HG02870 (cell line): Measurements from ENCODE around the gene MROH7.

Source experiments
- ATAC-seq: cut with Tn5 transposase; IDR thresholded peaks from one replicate; pipeline ENCODE4 v1.9.1; 2021; ENCODE audit warnings: mild to moderate bottlenecking, moderate library complexity; ENCODE audit not compliant: unreplicated experiment

The MROH7 gene

GRCh38 chr1:54640863-54641836, at the start of gene MROH7:
TSS of gene MROH7 (plus strand) at chr1:54641786. CDS start at chr1:54652927, 11,141 bp downstream.
- ATAC-seq = no peak

- ATAC-seq = no peak
Observed at GRCh38 chr1:54593571-54594160, 47.9 kb upstream of the MROH7 start.

- no peak for ATAC-seq
Observed at GRCh38 chr1:54594463-54594862, 47.1 kb upstream of the MROH7 start.

GRCh38 chr1:54595956-54596498, 45.6 kb upstream of the MROH7 start:
- ATAC-seq = no peak

- no peak for ATAC-seq
Observed at GRCh38 chr1:54596756-54597155, 44.8 kb upstream of the MROH7 start.

- no peak for ATAC-seq
Observed at GRCh38 chr1:54597455-54598030, 44.0 kb upstream of the MROH7 start.

- ATAC-seq = no peak
Observed at GRCh38 chr1:54599211-54599823, 42.3 kb upstream of the MROH7 start.

- ATAC-seq = no peak
Observed at GRCh38 chr1:54600947-54601721, 40.5 kb upstream of the MROH7 start.

- ATAC-seq = no peak
Observed at GRCh38 chr1:54601730-54602129, 39.9 kb upstream of the MROH7 start.

- no peak for ATAC-seq
Observed at GRCh38 chr1:54602554-54602953, 39.0 kb upstream of the MROH7 start.

GRCh38 chr1:54603241-54603640, 38.3 kb upstream of the MROH7 start:
- no peak for ATAC-seq

- no peak for ATAC-seq
Observed at GRCh38 chr1:54604051-54604450, 37.5 kb upstream of the MROH7 start.

- ATAC-seq = no peak
Observed at GRCh38 chr1:54604572-54605370, 36.8 kb upstream of the MROH7 start.

GRCh38 chr1:54606096-54606989, 35.2 kb upstream of the MROH7 start:
- no peak for ATAC-seq

GRCh38 chr1:54606990-54607325, 34.6 kb upstream of the MROH7 start:
- no peak for ATAC-seq

GRCh38 chr1:54607821-54608565, 33.6 kb upstream of the MROH7 start:
- no peak for ATAC-seq

GRCh38 chr1:54608566-54609230, 32.9 kb upstream of the MROH7 start:
- no peak for ATAC-seq
